Stimulated activated CD8-positive, alpha-beta memory T cell treated with anti-CD3 and anti-CD28 coated beads, Interleukin-12 subunit alpha, Interleukin-12 subunit beta, amount 100 ng/mL, for 1 hour (primary cell): ENCODE data around the gene TMEM263.
"Not testable (repeated sequence)": the region's sequence is repeated elsewhere in the genome, so short reads cannot be mapped to it uniquely, and the experiment has no call there.

Experiments used
- DNase-seq: peaks from one replicate; pipeline ENCODE4 v3.0.0-alpha.2; 2020; ENCODE audit warnings: low read depth

TMEM263 gene

DNA sequence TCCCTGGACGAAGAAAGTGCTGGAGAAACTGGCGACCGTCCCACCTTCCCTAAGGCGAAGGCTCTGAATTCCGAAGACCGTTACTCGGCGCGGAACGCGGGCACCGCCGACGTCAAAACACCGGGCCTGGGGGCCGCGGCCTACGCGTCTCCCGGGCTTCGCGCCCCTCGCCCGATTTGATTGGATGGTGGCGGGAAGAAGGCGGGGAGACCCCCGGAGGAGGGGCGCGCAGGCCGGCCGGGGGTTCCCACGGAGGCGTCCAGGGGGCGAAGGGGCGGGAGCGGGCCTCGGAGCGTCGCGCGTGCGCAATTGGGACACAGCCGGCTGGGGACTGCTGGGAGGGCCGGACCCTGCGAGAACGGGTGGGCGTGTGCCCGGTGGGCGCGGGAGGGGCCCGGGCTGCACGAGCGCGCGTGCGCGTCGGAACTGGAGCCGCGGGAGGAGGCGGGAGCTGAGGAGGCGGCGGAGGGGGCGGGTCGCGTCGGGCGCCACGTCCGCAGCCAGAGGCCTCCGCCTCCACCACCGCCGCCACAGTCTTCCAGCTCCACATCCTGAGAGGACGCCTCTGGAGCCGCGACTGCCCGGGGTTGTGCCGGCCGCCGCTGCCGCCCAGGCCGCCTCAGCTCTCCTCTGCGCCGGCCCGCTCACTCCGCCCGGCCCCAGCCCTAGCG, at the start of gene TMEM263:
TMEM263 (plus strand) TSS at position 531 of the 671 bp plus-strand sequence. CDS start 11,210 bp downstream, outside the sequence.
- DNase-seq: peak; percentile 86

- DNase-seq: no peak
Measured at GRCh38 chr12:106906715-106907114, 49.0 kb upstream of the TMEM263 start.

- no peak for DNase-seq
Measured at GRCh38 chr12:106907411-106907810, 48.3 kb upstream of the TMEM263 start.

GRCh38 chr12:106907846-106908245, 47.9 kb upstream of the TMEM263 start:
- DNase-seq: no peak

- no peak for DNase-seq
Measured at GRCh38 chr12:106908561-106908960, 47.1 kb upstream of the TMEM263 start.

DNA sequence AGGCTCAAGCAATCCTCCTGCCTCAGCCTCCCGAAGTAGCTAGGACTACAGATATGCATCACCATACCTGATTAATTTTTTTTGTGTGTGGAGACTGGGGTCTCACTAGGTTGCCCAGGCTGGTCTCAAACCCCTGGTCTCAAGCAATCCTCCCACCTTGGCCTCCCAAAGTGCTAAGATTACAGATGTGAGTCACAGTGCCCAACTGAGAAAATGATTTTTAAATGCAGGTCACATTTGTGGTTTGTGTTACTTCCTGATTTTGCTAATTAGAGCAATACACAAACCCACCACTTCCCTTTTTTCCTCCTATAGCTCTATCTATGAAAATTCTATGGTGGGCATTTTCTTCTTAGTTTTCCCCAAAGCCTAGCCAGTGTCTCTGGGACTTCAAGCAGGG, 45.5 kb upstream of the TMEM263 start:
- DNase-seq: no peak

DNA sequence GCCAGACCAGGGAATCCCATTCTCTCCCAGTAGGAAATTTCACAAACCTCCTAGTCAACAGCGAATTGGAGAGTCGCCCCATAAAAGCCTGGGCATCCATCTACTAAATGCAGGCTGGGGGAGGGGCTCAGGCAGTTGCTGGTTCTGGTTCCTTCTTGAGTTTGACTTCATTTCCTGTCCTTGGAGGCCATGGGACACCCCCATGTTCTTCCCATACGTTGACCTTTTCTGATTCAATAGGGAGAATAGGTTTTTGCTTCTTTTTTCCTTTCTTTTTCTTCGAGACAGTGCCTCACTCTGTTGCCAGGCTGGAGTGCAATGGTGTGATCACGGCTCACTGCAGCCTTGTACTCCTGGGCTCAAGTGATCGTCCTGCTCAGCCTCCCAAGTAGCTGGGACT, 44.1 kb upstream of the TMEM263 start:
- no peak for DNase-seq

- no peak for DNase-seq
Measured at GRCh38 chr12:106913456-106913855, 42.3 kb upstream of the TMEM263 start.

GRCh38 chr12:106914796-106915634, 40.7 kb upstream of the TMEM263 start:
- DNase-seq: no peak

- DNase-seq: no peak
Measured at GRCh38 chr12:106915635-106916026, 40.1 kb upstream of the TMEM263 start.

- no peak for DNase-seq
Measured at GRCh38 chr12:106917503-106917902, 38.2 kb upstream of the TMEM263 start.

- DNase-seq: no peak
Measured at GRCh38 chr12:106918746-106919145, 37.0 kb upstream of the TMEM263 start.

GRCh38 chr12:106919910-106920544, 35.7 kb upstream of the TMEM263 start:
- peak; percentile 14 for DNase-seq

- not testable (repeated sequence) for DNase-seq
Measured at GRCh38 chr12:106921976-106922375, 33.7 kb upstream of the TMEM263 start.

- DNase-seq: not testable (repeated sequence)
Measured at GRCh38 chr12:106923594-106923993, 32.1 kb upstream of the TMEM263 start.

GRCh38 chr12:106924268-106924861, 31.3 kb upstream of the TMEM263 start:
- no peak for DNase-seq

DNA sequence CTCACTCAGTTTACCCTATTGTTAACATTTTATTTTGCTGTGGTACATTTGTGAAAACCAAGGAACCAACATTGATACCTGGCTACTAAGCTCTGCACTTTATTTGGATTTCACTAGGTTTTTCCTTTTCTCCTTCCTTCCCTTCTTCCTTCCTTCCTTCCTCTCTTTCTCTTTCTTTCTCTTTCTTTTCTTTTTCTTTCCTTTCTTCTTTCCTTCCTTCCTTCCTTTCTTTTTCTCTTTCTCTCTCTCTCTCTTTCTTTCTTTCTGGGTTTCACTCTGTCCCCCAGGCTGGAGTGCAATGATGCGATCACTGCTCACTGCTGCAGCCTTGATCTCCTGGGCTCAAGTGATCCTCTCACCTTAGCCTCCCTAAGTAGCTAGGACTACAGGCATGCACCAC, 29.1 kb upstream of the TMEM263 start:
- no peak for DNase-seq

DNA sequence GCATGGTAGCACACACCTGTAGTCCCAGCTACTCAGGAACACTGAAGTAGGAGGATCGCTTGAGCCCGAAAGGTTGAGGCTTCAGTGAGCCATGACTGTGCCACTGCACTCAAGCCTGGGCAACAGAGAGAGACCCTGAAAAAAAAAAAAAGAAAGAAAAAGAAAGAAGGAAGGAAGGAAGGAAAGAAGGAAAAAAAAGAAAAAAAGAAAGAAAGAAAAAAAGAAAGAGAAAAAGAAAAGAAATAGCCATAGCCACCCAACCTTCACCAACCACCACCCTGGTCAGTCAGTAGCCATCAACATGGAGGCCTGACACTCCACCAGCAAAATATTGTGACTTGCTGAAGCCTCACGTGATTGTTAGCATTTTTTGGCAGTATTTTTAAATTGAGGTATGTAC, 21.4 kb upstream of the TMEM263 start:
- no peak for DNase-seq

DNA sequence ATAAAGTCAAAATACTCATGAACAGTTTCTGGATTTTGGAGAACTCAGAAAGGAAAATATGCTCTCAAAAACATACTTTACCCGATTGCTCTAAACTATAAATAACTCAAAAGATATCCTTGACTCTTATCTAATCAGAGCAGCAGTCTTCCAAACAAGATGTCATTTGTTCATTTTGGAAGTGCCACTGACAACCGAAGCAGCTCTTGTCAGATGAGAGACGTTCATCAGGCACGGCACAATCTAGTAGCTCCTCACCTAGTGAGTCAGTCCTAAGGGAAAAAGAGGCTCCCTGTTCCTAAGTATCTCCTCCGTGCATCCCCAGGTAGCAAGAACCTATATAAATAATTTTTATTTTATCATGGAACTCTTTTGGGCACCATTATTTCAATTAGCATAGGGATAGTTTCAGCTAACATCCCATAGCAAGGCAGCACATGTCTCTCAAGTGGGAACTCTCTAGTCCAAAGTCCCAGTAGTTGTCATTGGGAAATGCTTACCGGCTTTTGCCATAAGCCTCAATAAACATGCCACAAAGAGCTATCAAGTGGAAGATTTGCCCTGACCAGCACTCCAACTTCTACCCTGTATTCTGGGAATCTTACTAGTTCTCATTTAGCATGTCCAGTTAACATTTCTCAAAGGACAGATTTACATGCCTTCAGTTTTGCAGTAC, 14.1 kb upstream of the TMEM263 start:
- DNase-seq: no peak

- no peak for DNase-seq
Measured at GRCh38 chr12:106942775-106943174, 12.9 kb upstream of the TMEM263 start.

DNA sequence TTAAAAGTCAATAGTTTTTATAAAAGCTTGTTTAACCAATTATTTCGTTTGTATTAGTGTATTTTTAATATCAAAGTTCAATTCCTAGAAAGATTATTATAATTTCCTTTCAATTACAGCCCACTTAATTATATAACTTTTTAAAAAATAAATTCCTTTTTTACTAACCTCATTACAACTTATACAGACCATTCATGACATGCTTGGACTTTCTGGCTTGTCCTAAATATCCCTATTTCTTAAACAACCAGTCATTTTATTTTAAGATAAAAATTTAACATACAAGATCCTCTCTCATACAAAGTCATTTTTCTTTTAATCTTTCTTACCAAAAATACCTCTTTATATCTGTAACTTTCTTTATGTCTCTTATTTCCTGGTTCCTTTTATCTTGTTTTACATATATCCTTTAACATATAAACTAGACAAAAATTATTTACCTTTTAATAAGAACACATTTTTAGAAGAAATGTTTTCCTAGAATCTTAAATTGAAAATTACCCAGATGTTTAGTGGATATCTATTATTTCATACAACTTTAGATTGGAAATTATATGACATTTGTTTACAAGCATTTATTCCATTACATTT, 10.4 kb upstream of the TMEM263 start:
- no peak for DNase-seq

DNA sequence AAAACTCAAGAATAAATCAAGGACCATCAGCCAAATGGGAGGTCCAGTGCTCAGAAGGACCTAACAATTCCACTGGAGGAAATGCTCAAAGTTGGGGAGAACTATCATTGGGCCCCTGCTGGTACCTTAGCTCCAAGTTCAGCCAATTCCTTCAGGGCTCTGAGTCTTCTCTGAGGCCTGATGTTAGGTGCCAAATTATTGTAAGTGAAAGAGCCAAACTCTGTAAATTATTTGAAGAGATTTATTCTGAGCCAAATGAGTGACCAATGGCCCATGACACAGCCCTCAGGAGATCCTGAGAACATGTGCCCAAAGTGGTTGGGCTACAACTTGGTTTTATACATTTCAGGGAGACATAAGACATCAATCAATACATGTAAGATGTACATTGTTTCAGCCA, 8.2 kb upstream of the TMEM263 start:
- no peak for DNase-seq
